ENCODE results near the gene ERCC2. TPM values are rescaled to one million over a fixed set of nuclear protein-coding genes. Genes with fewer than 3 reads are reported as not detected.
"Not testable (repeated sequence)": the region's sequence is repeated elsewhere in the genome, so short reads cannot be mapped to it uniquely, and the experiment has no call there.

ERCC2 gene
- total RNA-seq, 1 experiment from 2014 or later: 23.9 TPM

GRCh38 chr19:45336696-45337251 is 33.6 kb downstream of the ERCC2 start:
- DNase-seq (ENCODE audit: low read depth): no peak

- not testable (repeated sequence) for DNase-seq (ENCODE audit: low read depth)
These were observed 35.5 kb downstream of the ERCC2 start for GRCh38 chr19:45334881-45335280.

GRCh38 chr19:45333609-45334303 is 36.6 kb downstream of the ERCC2 start:
- no peak for DNase-seq (ENCODE audit: low read depth)

- DNase-seq (ENCODE audit: low read depth): no peak
These were observed 39.0 kb downstream of the ERCC2 start for GRCh38 chr19:45331411-45331810.

- no peak for DNase-seq (ENCODE audit: low read depth)
These were observed 42.8 kb downstream of the ERCC2 start for GRCh38 chr19:45327404-45328143.

GRCh38 chr19:45324349-45324907 is 45.9 kb downstream of the ERCC2 start:
- no peak for DNase-seq (ENCODE audit: low read depth)

GRCh38 chr19:45323671-45324081 is 46.7 kb downstream of the ERCC2 start:
- DNase-seq (ENCODE audit: low read depth): no peak

- DNase-seq (ENCODE audit: low read depth): no peak
These were observed 47.6 kb downstream of the ERCC2 start, which contains the start of gene CKM for GRCh38 chr19:45322744-45323281. TSS of gene CKM (minus strand) at chr19:45322875. CDS start at chr19:45319713, 3,162 bp downstream.

- DNase-seq (ENCODE audit: low read depth): no peak
These were observed 48.1 kb downstream of the ERCC2 start for GRCh38 chr19:45322311-45322710.

GRCh38 chr19:45321848-45322247 is 48.5 kb downstream of the ERCC2 start:
- DNase-seq (ENCODE audit: low read depth): no peak

- DNase-seq (ENCODE audit: low read depth): no peak
These were observed 49.2 kb downstream of the ERCC2 start for GRCh38 chr19:45320997-45321775.

GRCh38 chr19:45315304-45315703 is 55.1 kb downstream of the ERCC2 start:
- DNase-seq (ENCODE audit: low read depth): no peak

GRCh38 chr19:45314708-45315245 is 55.6 kb downstream of the ERCC2 start:
- no peak for DNase-seq (ENCODE audit: low read depth)

GRCh38 chr19:45312285-45312684 is 58.1 kb downstream of the ERCC2 start:
- DNase-seq (ENCODE audit: low read depth): not testable (repeated sequence)

- DNase-seq (ENCODE audit: low read depth): no peak
These were observed 58.8 kb downstream of the ERCC2 start for GRCh38 chr19:45311621-45312020.

GRCh38 chr19:45309322-45309721 is 61.1 kb downstream of the ERCC2 start:
- not testable (repeated sequence) for DNase-seq (ENCODE audit: low read depth)

- no peak for DNase-seq (ENCODE audit: low read depth)
These were observed 63.0 kb downstream of the ERCC2 start for GRCh38 chr19:45307361-45307760.

- DNase-seq (ENCODE audit: low read depth): no peak
These were observed 63.8 kb downstream of the ERCC2 start for GRCh38 chr19:45306518-45307027.

GRCh38 chr19:45306040-45306439 is 64.3 kb downstream of the ERCC2 start:
- no peak for DNase-seq (ENCODE audit: low read depth)

GRCh38 chr19:45305421-45305820 is 65.0 kb downstream of the ERCC2 start:
- DNase-seq (ENCODE audit: low read depth): no peak
